Cerebellar cortex (tissue), 1 donor: ENCODE data around the gene ITPK1.
A peak's percentile ranks its signal among the peaks of the same experiment; 100 is the strongest.

ENCODE experiments used
- DNase-seq: peaks from one replicate; pipeline ENCODE4 v3.0.0-alpha.2; 2015; ENCODE audit warnings: low spot score

ITPK1 gene

DNA sequence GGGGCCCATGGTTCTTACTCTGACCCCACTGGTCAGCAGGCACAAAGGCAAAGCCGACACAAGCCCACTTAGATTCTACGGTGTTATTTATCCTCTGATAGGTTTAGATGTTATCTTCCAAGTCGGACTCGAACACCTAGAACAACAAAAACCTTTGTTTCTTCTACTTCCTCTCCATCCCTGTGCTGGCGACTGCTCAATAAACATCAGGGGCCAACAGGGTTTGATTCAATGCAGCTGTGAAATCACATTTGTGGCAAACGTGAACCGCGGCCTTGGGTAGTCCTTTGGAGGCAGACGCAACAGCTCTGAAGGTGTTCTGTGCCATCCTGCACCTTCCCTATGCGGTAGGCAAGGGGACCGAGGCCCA, 105.6 kb downstream of the ITPK1 start:
- no peak for DNase-seq

DNA sequence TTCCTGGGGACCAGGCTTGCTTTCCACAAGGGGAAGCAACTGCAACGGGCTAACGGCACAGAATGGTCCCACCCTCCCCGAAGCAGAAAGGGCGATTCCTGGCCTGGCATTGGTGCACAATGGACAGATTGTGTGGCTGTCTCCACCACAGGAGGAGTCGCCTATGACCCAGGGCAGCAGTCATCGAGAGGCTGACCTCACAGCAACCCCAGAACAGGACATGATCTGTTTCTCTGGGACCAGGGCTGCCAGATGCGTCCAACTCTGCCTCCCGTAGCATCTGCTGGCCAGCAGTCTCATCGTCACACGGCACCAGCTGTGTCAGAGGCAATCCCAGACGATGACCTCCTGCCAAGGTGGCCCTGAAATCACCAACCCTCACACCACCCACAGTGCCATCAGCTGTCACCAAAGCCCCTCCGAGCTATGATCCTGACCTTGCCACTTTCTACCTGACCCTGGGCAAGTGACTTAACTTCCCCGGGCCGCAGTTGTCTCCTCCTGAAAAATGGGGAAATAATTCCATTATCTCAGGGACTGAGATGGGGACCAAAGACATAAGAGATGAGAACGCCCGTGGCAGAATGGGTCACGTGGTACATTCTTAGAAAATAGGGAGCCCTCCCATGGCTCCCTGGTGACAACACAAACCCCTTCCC, 106.1 kb downstream of the ITPK1 start:
- no peak for DNase-seq

DNA sequence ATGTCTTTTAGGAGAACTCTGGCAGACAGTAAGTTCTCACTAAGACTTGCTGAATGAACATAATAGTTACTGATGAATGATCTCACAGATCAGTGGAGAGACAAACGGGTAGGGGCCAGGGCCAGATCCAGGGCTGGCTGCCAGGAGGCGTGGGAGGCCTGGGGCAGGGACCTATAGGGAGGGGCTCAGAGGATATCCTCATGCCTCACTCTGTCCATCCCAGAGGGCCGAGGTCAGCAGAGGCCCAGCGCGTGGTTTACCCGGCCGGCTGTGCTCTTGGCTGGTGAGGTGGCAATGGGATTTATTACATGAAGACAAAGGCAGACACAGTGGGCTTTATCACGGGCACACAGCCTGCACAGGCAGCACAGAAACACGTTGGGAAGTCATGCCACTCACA, 107.3 kb downstream of the ITPK1 start:
- DNase-seq, result no peak

DNA sequence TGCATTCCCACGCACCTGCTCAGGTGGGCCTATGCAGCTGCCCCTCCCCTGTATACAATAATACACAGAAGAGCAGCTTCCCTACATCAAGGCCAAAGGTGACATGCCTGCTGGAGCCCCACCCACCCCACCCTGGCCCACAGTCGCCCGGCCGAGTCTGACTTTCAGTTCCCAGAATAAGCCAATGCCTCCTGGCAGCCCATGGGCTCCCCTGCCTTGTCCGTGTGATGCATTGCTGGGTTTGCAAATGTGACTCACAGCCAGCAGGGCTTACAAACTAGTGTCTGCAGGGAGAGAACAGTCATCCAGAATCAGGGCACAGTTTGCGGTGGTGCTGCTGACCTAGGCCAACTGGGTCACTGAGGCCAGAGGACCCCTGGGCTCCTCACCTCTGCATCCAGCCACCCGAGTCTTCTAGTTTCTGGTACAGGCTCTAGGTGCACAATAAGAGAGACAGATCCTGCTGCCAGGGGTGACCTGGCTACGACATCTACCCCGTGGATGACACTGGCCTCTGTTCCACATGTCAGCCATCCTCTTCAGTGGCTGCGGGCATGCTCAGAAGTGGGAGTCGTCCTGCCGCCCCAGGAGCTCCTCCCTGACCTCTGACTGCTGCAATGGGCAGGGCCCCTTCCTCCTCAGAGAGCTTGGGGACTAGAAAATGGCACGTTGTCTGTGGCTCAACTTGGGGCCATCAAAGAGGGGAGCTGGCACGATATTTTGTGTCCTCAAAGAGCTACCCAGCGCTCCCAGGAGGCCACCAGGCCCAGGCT, 108.3 kb downstream of the ITPK1 start:
- DNase-seq, result peak; percentile 39

DNA sequence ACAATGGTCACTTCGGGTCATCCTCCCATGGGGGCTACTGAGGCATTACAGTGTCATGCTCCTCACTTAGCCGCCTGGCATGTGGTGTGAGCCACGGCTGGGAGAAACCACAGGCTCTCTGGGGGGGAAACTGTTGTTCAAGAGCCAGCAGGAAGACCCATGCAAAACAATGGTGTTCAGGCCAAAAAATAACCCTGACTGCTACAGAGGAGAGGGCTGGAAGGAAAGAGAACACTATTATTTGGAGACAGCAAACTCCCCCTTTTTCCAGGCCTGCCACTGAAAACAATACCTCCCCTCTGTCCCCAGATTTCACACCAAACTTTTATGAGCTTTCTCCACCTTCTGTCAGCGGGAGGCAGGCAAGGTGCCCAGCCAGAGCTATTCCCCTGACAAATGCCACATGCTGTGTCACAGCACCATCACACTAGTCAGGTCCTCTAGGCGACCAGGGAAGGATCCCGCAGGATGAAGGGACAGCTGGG, 109.1 kb downstream of the ITPK1 start:
- no peak for DNase-seq

DNA sequence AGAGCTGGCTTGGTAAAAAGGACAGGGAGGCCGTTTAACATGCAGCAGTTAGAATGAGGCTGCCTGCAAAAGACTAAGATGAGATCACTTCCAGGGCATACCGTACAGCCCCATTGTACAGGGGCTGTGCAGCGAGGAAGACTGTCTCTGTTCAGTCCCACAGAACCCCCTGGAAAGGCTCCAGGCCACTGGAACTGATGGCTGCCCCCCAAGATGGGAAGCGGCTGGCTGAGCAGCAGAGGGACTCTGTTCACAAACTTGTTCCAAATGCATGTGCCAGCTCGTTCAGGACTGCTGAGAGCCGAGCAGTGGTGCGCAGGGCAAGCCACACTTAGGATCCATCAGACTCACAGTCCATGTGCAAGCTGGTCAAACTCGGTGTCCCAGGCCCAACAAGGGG, 109.9 kb downstream of the ITPK1 start:
- peak; percentile 47 for DNase-seq

DNA sequence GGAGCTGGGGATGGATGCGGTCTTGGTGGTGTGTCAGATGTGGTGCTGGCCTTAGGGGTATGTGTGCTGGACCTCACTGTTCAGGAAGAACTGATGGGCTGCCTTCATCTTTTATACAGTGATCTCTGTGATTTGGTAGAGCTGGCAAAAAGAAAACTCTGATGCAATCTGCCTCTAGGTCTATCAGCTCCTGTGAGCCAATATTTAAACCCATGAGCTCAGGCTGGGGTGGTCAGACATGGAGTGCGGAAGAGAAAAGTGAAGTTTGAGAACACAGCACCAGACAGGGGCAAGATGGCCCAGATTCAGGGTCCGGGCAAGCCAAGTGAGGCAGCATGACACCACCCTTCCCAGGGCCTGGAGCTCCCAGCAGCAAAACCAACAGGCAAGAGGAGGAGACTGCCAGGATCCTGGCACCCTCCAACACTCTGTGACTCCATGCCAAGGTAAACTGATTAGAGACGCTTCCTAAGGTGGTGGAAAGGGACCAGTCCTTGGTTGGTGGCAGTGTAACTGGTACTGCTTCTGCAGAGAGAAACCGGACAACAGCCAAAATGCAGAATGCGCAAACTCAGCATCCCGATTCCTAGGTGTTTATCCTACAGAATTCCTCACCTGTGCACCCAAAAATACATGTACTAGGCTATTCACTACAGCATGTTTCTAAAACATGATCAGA, 110.5 kb downstream of the ITPK1 start:
- DNase-seq, result peak; percentile 38

DNA sequence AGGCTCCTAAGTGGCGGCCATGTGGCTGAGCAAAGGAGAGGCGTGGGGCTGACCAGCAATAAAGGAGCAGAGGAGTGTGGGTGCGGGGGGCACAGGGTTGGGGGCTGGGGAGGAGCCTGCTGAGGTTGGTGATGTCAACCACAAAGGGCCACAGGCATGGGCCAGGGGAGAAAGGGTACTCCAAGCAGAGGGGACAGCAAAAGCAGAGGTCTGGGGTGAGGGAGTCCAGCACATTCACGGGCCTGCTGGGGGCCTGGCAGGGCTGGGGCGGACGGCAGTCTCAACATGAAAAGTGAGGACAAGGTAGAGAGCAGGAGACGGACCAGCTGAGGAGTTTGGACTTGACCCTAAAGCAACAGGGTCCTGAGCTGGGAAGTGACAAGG, 111.0 kb downstream of the ITPK1 start:
- DNase-seq, result no peak

DNA sequence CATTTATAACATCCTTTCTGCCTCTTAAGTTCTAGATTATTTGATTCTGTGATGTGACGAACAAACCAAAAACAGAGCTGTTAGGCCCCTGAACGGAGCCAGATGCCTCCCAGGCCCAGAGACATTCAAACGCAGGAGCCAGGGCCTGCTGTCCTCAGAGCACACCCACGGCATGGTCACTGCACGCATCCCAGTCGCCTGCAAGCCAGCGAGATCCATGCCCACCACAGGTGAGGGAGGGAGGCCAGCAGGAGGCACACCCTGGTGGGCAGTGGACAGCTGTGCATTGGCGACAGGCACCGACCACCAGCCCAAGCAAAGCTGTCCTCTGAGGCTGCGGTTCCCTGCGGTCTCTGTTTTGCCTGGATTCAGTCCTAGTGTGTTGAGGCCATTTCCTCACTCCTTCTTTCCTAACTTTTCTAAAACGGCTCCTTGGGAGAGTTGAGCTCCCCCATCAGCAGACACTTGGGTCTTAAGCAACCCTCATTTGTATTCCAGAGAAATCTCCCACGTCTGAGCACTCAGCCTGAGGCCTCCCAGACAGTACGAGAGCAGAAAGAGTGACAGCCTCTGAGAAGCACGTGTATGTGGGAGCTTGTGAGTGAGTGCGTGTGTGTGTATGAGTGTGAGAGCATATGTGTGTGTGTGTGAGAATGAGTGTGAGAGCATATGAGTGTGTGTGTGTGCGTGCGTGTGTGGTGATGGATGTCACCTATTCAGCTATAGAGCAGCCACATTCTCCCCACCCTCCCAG, 111.6 kb downstream of the ITPK1 start:
- no peak for DNase-seq

DNA sequence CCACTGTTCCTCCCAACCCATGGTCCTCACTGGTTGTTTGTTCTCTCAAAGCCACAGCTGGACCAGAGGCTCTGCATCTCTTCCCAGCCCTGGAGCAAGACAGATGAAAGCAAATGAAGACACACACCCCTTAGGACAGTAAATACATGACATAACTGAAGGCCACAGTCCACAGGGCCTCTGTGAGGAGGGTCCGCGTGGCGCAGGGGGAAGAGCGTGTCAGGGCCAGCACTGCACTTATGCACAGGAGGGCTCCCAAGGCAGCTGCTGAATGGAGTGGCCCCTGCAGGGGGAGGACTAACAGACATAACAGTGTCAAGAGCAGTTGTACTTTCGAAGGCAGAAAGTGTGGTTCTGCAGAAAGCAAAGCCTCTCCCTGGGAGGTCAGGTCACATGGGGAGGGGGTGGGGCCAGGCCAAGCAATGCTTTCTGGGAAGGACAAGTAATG, 112.8 kb downstream of the ITPK1 start:
- DNase-seq, result no peak

DNA sequence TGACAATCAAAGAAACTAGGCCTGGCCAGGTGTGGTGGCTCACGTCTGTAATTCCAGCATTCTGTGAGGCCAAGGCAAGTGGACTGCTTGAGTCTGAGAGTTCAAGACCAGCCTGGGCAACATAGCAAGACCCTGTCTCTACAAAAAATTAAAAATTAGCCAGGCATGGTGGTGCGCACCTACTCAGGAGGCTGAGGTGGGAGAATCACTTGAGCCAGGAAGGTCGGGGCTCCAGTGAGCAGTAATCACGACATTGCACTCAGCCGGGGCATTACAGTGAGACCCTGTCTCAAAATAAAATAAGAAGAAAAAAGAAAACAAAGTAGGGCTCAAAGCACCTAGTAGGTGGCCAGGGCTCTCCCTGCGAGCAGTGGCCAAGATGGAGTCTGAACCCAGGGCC, 113.7 kb downstream of the ITPK1 start:
- DNase-seq, result no peak

DNA sequence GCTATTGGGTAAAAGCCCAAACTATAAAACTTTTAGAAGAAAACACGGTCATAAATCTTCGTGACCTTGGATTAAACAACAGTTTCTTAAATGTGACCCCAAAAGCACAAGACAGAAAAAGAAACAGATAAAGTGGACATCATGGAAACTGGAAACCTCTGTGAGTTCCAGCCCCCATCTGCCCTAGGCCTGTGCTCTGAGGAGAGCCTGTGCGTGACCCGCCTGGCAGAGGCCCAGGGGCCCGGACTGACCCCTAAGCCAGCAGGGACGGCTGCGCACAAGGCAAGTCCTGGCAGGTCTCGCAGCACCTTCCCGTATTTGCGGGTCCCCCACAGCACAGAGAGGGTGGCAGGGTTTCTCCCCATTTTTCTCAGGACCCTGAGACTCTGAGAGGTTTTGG, 116.8 kb downstream of the ITPK1 start:
- DNase-seq, result no peak

DNA sequence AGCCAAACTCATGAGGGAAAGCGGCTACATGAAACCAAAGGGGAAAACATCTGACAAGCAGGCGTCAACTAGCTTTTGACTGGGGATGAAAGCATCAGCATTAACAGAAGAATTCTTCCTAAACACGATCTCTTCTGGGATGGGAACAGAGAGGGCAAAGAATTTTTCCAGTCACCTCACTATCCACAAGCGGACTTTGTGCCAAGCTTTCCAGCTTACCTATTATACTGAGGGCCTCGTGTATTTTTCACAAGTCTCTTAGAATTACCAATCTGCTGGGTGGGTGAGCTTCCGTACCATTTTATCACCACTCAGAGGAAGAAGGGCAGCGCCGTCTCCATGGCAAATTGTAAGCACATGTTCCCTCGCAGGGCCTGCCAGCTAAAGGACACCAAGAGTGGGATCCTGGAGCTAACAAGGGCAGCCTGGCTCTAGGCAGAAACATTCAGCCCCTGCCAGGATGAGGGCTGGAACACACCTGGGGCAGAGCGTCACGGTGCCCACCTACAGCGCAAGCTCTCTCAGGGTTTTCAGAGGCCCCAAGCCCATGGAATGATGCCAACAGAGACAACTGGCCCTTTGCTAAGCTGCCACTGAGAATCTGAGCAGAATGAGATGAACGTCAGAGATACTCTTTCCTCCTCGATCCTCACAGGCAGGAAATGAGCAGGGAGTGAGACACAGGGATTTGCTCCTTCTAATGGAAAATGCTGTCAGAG, 118.2 kb downstream of the ITPK1 start:
- DNase-seq, result peak; percentile 46

DNA sequence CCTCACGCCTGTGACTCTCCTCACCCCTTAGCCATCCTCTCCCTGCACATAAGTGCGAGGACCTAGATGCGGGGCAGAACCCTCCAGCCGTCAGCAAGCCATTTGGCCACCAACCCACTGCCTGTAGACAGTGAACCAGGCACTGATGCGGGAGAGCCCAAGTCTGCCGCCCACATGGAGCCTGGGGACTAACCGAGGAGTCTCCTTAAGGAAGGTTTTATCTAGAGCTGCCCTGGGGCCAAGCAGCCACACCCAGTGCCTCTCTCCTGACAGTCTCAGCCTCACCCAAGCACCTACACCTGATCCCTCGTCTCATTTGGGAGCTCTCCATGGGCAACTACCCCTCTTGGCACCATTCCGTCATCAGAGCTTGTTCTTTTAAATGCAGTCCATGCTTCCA, 120.1 kb downstream of the ITPK1 start:
- DNase-seq, result no peak

DNA sequence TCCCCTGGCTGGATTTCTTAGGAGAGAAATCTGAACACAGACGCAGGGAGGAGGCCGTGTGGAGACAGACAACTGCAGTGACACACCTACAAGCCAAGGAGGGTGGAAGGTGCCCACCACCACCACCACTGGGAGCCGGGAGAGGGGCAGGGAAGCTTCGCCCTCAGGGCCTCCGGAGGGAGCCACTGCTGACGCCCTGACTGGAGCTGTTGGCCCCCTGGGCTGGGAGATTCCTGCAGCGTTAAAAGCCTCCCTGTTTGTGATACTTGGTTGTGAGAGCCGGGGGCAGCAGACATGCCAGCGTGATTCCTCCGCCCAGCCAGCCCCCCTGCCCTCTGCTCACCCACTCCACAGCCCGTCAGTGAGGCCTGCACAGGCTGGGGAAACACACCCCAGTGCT, 120.8 kb downstream of the ITPK1 start:
- DNase-seq, result no peak

DNA sequence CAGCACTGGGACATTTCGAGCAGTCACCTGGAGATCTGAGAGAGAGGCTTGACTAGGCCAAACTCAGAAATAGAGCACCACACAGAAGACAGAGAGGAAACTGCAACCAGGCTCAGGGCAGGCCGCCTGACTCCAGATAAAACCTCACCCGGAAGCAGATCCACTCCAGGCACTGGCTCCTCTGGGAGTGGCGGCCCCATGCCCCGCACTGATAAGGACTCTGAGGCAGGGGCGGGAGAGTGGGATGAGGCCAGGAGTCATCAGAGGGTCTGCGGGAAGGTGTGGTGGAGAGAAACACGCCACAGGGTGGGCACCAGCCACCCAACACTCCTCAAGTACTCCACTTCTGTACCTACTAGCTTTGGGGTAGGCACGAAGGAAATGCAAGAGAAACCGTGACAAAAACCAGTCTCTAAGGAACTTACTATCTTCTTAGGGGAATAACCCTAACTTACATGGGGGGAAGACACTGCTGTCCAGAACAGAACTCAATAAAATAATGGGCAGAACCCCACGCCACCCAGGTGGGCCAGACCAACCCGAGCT, 121.5 kb downstream of the ITPK1 start:
- no peak for DNase-seq

DNA sequence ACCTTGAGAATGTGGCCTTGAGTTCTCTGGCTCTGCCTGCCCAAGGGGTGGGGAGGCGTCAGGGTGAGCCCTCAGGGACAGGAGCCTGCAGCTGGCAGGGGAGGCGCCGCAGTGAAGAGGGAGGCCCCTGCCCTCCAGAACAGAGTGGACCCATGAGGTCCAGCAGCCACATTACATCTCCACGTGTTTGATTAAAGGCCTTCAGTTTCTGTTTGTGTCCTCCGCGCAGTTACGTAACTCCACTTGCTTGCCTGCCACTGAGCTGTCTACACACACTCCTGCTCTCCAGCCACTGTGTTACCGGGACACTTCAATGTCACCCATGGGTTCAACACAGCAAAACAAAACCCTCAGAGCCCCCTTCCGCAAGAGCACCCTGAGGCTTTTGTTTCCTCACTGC, 122.4 kb downstream of the ITPK1 start:
- DNase-seq, result no peak

DNA sequence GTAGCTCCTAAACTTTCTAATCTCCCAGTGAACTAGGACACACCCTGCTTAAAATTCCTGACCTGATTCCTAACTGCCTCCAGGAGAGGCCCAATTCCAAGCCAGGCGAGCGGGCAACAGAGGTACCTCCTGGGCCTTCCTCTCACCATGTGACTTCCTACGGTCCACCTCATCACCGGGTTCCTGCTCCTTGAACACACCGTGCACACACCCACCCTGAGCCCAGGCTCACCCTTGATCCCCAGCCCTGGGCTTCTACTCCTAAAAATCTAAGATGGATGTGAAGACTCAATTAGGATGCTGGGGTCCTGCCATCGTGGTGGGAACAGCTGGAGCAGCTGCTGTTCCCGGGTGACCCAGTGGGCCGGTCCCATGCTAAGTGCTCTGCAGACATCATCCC, 124.2 kb downstream of the ITPK1 start:
- no peak for DNase-seq

DNA sequence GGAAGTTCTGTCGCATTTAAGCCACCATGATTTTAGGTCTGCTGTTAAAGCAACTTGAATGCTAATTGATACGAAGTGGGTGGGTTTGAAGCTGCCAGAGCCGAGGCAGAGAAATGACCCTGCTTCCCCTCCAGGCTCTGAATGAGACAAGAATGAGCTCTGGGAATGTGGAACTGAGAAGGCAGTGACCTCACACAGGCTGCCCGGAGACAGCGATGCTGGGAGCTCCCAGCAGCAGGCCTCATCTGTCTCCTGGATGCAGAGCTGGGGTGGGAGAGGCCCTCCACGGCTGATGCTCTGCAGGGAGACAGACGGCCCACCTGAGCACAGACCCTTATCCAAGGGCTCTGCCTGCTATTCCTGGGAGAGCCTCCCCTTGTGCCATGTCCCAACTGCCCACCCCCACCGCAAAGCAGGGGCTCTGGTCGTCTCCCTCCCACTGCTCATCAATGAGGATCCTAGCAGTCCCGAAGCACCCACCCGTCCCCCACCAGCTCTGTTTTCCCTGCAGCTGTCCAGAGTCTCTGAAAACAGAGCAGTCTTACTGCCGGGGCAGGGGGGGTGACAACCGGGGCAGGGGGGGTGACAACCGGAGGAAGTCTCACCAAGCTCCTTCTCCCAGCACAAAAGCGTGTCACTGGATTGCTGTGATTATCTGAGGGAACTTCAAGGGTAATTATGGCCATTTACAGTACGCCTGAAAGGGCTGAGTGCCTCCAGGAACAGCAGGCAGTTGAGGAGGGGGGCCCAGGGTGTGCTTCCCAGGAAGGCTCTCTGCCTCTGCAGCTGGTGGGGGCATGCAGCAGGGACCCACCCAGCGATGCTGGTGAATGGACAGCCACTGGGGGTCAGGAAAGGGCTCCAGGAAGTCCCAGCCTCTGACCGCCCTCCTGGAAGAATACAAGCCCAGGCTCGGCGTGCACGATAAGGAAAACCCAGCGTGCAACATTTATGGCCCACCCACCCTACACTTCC, 125.0 kb downstream of the ITPK1 start:
- no peak for DNase-seq
